ENCODE measurements around the gene DND1. TPM values are rescaled to one million over a fixed set of nuclear protein-coding genes. Genes with fewer than 3 reads are reported as not detected.
A peak's percentile ranks its signal among the peaks of the same experiment; 100 is the strongest.
"Not testable (repeated sequence)": the region's sequence is repeated elsewhere in the genome, so short reads cannot be mapped to it uniquely, and the experiment has no call there.

DND1 gene
- total RNA-seq, result under 1 TPM; 0.40 to 0.72 TPM
- polyA plus RNA-seq (ENCODE audit: insufficient read length in 2 of 2), result 1 to 10 TPM in 1 of 2 donors, not detected in 1; 2.4 TPM
- long read RNA-seq, donor 1, result 0 reads
- long read RNA-seq, donor 2, result 0 reads
- long read RNA-seq, donor 3, result 0 reads
- long read RNA-seq, donor 4, result 0 reads

GRCh38 chr5:140673187-140673976 is at the start of gene DND1:
DND1 (minus strand) TSS chr5:140673576; CDS start chr5:140673542, 34 bp downstream.
- Histone ChIP-seq H3K4me3 (ENCODE audit: low read depth, low read length) (no peak within 1 kb of the TSS), H3K27ac (ENCODE audit: low read depth, low read length) (no peak within 1 kb of the TSS), H3K27me3 (ENCODE audit: control insufficient read depth, insufficient read depth, low read length) (no peaks in the 10 kb centered on the region), H3K9me3 (ENCODE audit: control insufficient read depth, insufficient read depth, low read length) (no peaks in the 10 kb centered on the region), H3K4me1 (ENCODE audit: control insufficient read depth, insufficient read depth, low read length) (no peaks in the 10 kb centered on the region), H3K36me3 (ENCODE audit: control insufficient read depth, insufficient read depth, low read length) (peaks cover 84% of the 10 kb centered on the region)
- 85% methylated on average over 30 of the region's 45 CpGs for WGBS (ENCODE audit: insufficient coverage)
- DNase-seq (ENCODE audit: low read depth in 4 of 6, low spot score in 6 of 6), result no peak

- not testable (repeated sequence) for H3K27me3 ChIP-seq (ENCODE audit: control insufficient read depth, insufficient read depth, low read length); DNase-seq (ENCODE audit: low read depth in 4 of 6, low spot score in 6 of 6); H3K27ac ChIP-seq (ENCODE audit: low read depth, low read length); H3K36me3 ChIP-seq (ENCODE audit: control insufficient read depth, insufficient read depth, low read length); H3K4me1 ChIP-seq (ENCODE audit: control insufficient read depth, insufficient read depth, low read length); H3K4me3 ChIP-seq (ENCODE audit: low read depth, low read length); H3K9me3 ChIP-seq (ENCODE audit: control insufficient read depth, insufficient read depth, low read length)
- 86% methylated on average over 1 of the region's 5 CpGs for WGBS (ENCODE audit: insufficient coverage)
Observed at GRCh38 chr5:140721395-140721794, 48.0 kb upstream of the DND1 start.

GRCh38 chr5:140720738-140721137 is 47.4 kb upstream of the DND1 start:
- H3K27me3 ChIP-seq (ENCODE audit: control insufficient read depth, insufficient read depth, low read length); H3K4me1 ChIP-seq (ENCODE audit: control insufficient read depth, insufficient read depth, low read length); H3K4me3 ChIP-seq (ENCODE audit: low read depth, low read length); H3K36me3 ChIP-seq (ENCODE audit: control insufficient read depth, insufficient read depth, low read length); H3K9me3 ChIP-seq (ENCODE audit: control insufficient read depth, insufficient read depth, low read length); H3K27ac ChIP-seq (ENCODE audit: low read depth, low read length); DNase-seq (ENCODE audit: low read depth in 4 of 6, low spot score in 6 of 6): not testable (repeated sequence)
- 41% methylated on average over 4 of the region's 6 CpGs for WGBS (ENCODE audit: insufficient coverage)

GRCh38 chr5:140718266-140718592 is 44.9 kb upstream of the DND1 start:
- DNase-seq (ENCODE audit: low read depth in 4 of 6, low spot score in 6 of 6), result no peak
- WGBS (ENCODE audit: insufficient coverage), result 76% methylated on average over 5 of the region's 7 CpGs
- H3K36me3 ChIP-seq (ENCODE audit: control insufficient read depth, insufficient read depth, low read length), result no peaks in the 10 kb centered on the region
- peaks cover 6% of the 10 kb centered on the region for H3K27me3 ChIP-seq (ENCODE audit: control insufficient read depth, insufficient read depth, low read length)
- no peaks in the 10 kb centered on the region for H3K9me3 ChIP-seq (ENCODE audit: control insufficient read depth, insufficient read depth, low read length)
- no peaks in the 10 kb centered on the region for H3K4me1 ChIP-seq (ENCODE audit: control insufficient read depth, insufficient read depth, low read length)
- H3K27ac ChIP-seq (ENCODE audit: low read depth, low read length), result no peak overlapping the region
- H3K4me3 ChIP-seq (ENCODE audit: low read depth, low read length), result no peak overlapping the region

GRCh38 chr5:140716238-140716637 is 42.9 kb upstream of the DND1 start:
- H3K4me1 ChIP-seq (ENCODE audit: control insufficient read depth, insufficient read depth, low read length); H3K9me3 ChIP-seq (ENCODE audit: control insufficient read depth, insufficient read depth, low read length); H3K4me3 ChIP-seq (ENCODE audit: low read depth, low read length); H3K36me3 ChIP-seq (ENCODE audit: control insufficient read depth, insufficient read depth, low read length); DNase-seq (ENCODE audit: low read depth in 4 of 6, low spot score in 6 of 6); H3K27me3 ChIP-seq (ENCODE audit: control insufficient read depth, insufficient read depth, low read length); H3K27ac ChIP-seq (ENCODE audit: low read depth, low read length): not testable (repeated sequence)
- 100% methylated on average over 1 of the region's 2 CpGs for WGBS (ENCODE audit: insufficient coverage)

- H3K27me3 ChIP-seq (ENCODE audit: control insufficient read depth, insufficient read depth, low read length), result peaks cover 9% of the 10 kb centered on the region
- no peak overlapping the region for H3K27ac ChIP-seq (ENCODE audit: low read depth, low read length)
- H3K36me3 ChIP-seq (ENCODE audit: control insufficient read depth, insufficient read depth, low read length), result no peaks in the 10 kb centered on the region
- no peaks in the 10 kb centered on the region for H3K9me3 ChIP-seq (ENCODE audit: control insufficient read depth, insufficient read depth, low read length)
- H3K4me3 ChIP-seq (ENCODE audit: low read depth, low read length), result no peak overlapping the region
- 100% methylated on average over 1 of the region's 1 CpG for WGBS (ENCODE audit: insufficient coverage)
- H3K4me1 ChIP-seq (ENCODE audit: control insufficient read depth, insufficient read depth, low read length), result no peaks in the 10 kb centered on the region
- DNase-seq (ENCODE audit: low read depth in 4 of 6, low spot score in 6 of 6), result no peak
Observed at GRCh38 chr5:140713562-140714094, 40.3 kb upstream of the DND1 start.

GRCh38 chr5:140711794-140712193 is 38.4 kb upstream of the DND1 start:
- no CpG with 5 or more reads among the region's 1 CpG for WGBS (ENCODE audit: insufficient coverage)
- H3K27me3 ChIP-seq (ENCODE audit: control insufficient read depth, insufficient read depth, low read length), result peaks cover 9% of the 10 kb centered on the region
- no peak for DNase-seq (ENCODE audit: low read depth in 4 of 6, low spot score in 6 of 6)
- H3K27ac ChIP-seq (ENCODE audit: low read depth, low read length), result no peak overlapping the region
- H3K9me3 ChIP-seq (ENCODE audit: control insufficient read depth, insufficient read depth, low read length), result no peaks in the 10 kb centered on the region
- H3K36me3 ChIP-seq (ENCODE audit: control insufficient read depth, insufficient read depth, low read length), result peaks cover 6% of the 10 kb centered on the region
- H3K4me1 ChIP-seq (ENCODE audit: control insufficient read depth, insufficient read depth, low read length), result no peaks in the 10 kb centered on the region
- H3K4me3 ChIP-seq (ENCODE audit: low read depth, low read length), result no peak overlapping the region

- no peaks in the 10 kb centered on the region for H3K4me1 ChIP-seq (ENCODE audit: control insufficient read depth, insufficient read depth, low read length)
- H3K9me3 ChIP-seq (ENCODE audit: control insufficient read depth, insufficient read depth, low read length), result no peaks in the 10 kb centered on the region
- peak in 5 of 6 donors; percentile 38 to 85 (median 71) for DNase-seq (ENCODE audit: low read depth in 4 of 6, low spot score in 6 of 6)
- H3K4me3 ChIP-seq (ENCODE audit: low read depth, low read length), result peak overlapping the region; percentile 47
- 5% methylated on average over 20 of the region's 27 CpGs for WGBS (ENCODE audit: insufficient coverage)
- peaks cover 9% of the 10 kb centered on the region for H3K27me3 ChIP-seq (ENCODE audit: control insufficient read depth, insufficient read depth, low read length)
- peak overlapping the region; percentile 61 for H3K27ac ChIP-seq (ENCODE audit: low read depth, low read length)
- H3K36me3 ChIP-seq (ENCODE audit: control insufficient read depth, insufficient read depth, low read length), result peaks cover 11% of the 10 kb centered on the region
Observed at GRCh38 chr5:140710899-140711552, 37.6 kb upstream of the DND1 start.

- H3K4me3 ChIP-seq (ENCODE audit: low read depth, low read length); H3K9me3 ChIP-seq (ENCODE audit: control insufficient read depth, insufficient read depth, low read length); H3K27me3 ChIP-seq (ENCODE audit: control insufficient read depth, insufficient read depth, low read length); H3K27ac ChIP-seq (ENCODE audit: low read depth, low read length); H3K4me1 ChIP-seq (ENCODE audit: control insufficient read depth, insufficient read depth, low read length); DNase-seq (ENCODE audit: low read depth in 4 of 6, low spot score in 6 of 6): not testable (repeated sequence)
- H3K36me3 ChIP-seq (ENCODE audit: control insufficient read depth, insufficient read depth, low read length), result peaks cover 26% of the 10 kb centered on the region
- WGBS (ENCODE audit: insufficient coverage), result no CpG with 5 or more reads among the region's 9 CpGs
Observed at GRCh38 chr5:140708787-140709186, 35.4 kb upstream of the DND1 start.
